Nephron (organoid): ENCODE results near the gene PTPRD.

Experiments
- H3K27ac Mint-ChIP-seq, 3 experiments: 2 replicates each; pipeline ENCODE4 v1.8.0; 2020; ENCODE audit warnings: mixed read lengths in 3 of 3, mild to moderate bottlenecking in 2 of 3, moderate library complexity in 1 of 3
- H3K27me3 Mint-ChIP-seq: 2 replicates; pipeline ENCODE4 v1.8.0; 2021; ENCODE audit warnings: low read depth, mild to moderate bottlenecking, moderate library complexity, mixed read lengths
- H3K36me3 Mint-ChIP-seq: 2 replicates; pipeline ENCODE4 v1.8.0; 2020; ENCODE audit warnings: low read depth, mixed read lengths
- H3K4me1 Mint-ChIP-seq: 2 replicates; pipeline ENCODE4 v1.8.0; 2020; ENCODE audit warnings: mixed read lengths
- H3K4me3 Mint-ChIP-seq, 3 experiments: 2 replicates each; pipeline ENCODE4 v1.8.0; 2020; ENCODE audit warnings: mild to moderate bottlenecking in 3 of 3, mixed read lengths in 3 of 3, moderate library complexity in 2 of 3
- H3K9me3 Mint-ChIP-seq: 2 replicates; pipeline ENCODE4 v1.8.0; 2020; ENCODE audit warnings: mixed read lengths
- TF ChIP-seq, protein P1 (sequence below), 3 experiments: fragments of 200-600 bp; sonication (generic); IDR thresholded peaks; one replicate each; pipeline ENCODE4 v1.5.0; 2021; ENCODE audit warnings: antibody characterized with exemption in 3 of 3; ENCODE audit not compliant: unreplicated experiment in 3 of 3

PTPRD gene

DNA sequence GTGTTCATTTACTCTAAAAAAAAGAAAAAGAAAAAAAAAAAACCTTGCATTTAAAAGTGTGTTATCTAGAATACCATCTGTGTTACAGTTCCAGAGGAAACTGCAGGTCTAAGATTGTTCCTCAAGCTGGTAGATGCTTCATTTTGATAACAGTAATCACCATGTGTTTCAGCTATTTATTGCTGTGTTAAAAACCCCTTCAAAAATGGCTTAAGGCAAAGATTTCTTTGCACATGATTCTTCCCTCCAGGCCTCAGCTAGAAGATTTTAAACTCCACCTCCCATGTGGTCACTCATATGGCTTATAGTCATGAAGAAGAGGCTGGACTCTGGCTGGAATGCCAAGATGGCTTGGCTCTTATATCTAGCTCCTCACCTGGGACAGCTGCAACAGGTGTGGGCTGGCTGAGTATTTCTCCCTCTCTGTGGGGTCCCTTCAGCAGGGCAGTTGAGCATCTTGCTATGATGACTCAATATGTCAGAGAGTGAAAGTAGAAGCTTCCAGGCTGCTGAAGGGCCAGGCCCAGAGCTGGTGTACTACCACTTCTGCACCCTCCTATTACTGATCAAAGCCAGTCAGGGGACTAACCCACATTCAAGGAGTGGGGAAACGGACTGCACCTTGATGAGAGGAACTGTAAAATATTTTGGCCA, 1892.8 kb downstream of the PTPRD start:
- Mint-ChIP-seq H3K4me1 (peaks cover 21% of the 10 kb centered on the region), H3K36me3 (peaks cover 3% of the 10 kb centered on the region), H3K27ac (no peak overlapping the region), H3K4me3 (no peak overlapping the region), H3K9me3 (no peaks in the 10 kb centered on the region), H3K27me3 (peaks cover 3% of the 10 kb centered on the region)
- TF ChIP-seq, protein P1, sequence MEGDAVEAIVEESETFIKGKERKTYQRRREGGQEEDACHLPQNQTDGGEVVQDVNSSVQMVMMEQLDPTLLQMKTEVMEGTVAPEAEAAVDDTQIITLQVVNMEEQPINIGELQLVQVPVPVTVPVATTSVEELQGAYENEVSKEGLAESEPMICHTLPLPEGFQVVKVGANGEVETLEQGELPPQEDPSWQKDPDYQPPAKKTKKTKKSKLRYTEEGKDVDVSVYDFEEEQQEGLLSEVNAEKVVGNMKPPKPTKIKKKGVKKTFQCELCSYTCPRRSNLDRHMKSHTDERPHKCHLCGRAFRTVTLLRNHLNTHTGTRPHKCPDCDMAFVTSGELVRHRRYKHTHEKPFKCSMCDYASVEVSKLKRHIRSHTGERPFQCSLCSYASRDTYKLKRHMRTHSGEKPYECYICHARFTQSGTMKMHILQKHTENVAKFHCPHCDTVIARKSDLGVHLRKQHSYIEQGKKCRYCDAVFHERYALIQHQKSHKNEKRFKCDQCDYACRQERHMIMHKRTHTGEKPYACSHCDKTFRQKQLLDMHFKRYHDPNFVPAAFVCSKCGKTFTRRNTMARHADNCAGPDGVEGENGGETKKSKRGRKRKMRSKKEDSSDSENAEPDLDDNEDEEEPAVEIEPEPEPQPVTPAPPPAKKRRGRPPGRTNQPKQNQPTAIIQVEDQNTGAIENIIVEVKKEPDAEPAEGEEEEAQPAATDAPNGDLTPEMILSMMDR (IDR thresholded peaks at IDR 0.05; ENCODE audit: unreplicated experiment in 3 of 3), result no peak

DNA sequence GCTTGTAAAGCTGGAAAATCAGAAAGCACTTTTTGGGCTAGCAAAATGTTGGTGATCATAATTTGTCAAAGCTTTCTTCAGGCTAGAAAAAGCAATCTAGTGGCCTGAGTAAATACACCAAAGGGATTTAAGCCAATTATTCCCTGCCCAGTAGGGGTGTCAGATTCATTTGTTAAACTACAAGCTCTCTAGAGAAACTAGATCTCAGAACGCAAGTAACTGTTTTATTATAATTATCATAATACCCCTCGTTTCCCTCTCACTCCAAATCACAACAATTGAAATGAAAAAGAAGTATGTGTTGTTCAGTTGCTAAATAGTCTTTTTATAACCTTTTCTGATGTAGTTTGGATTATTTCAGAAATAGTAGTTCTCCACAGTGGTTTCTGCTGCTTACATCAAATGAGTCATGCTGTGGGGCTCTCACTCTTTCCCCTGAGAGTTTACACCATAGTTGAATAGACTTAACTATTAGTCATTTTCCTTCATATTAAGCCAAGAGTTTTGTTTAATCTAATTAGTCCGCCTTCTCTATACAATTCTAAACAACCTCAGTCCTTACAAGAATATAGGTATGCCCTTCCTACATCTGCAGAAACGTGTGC, 1894.6 kb downstream of the PTPRD start:
- Mint-ChIP-seq H3K9me3 (no peaks in the 10 kb centered on the region), H3K27ac (no peak overlapping the region), H3K36me3 (peaks cover 11% of the 10 kb centered on the region), H3K4me3 (no peak overlapping the region), H3K27me3 (peaks cover 2% of the 10 kb centered on the region), H3K4me1 (peaks cover 19% of the 10 kb centered on the region)
- TF ChIP-seq, protein P1 (IDR thresholded peaks at IDR 0.05; ENCODE audit: unreplicated experiment in 3 of 3), result no peak

DNA sequence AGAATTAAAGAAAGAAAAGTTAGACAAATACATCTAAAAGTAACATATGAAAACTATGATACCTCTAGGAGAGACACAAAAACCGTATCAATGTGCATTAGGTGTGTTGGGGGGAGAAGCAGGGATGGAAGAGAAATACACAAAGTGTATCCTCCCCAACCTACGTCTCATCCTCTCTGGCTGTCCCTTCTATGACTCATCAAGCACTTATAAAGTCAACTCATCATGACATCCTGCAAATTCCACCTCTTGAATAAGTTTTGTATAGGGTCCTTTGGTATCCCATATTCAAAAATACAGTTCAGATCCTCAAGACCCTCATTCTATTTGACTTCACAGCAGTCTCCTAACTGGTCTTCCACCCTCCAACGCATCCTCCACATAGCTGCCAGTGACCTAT, 1895.7 kb downstream of the PTPRD start:
- peaks cover 16% of the 10 kb centered on the region for H3K36me3 Mint-ChIP-seq
- TF ChIP-seq, protein P1 (IDR thresholded peaks at IDR 0.05; ENCODE audit: unreplicated experiment in 3 of 3), result no peak
- H3K27me3 Mint-ChIP-seq, result no peaks in the 10 kb centered on the region
- H3K9me3 Mint-ChIP-seq, result no peaks in the 10 kb centered on the region
- H3K4me3 Mint-ChIP-seq, result no peak overlapping the region
- H3K27ac Mint-ChIP-seq, result peak overlapping the region in 1 of 3 experiments; percentile 8
- peaks cover 16% of the 10 kb centered on the region for H3K4me1 Mint-ChIP-seq

DNA sequence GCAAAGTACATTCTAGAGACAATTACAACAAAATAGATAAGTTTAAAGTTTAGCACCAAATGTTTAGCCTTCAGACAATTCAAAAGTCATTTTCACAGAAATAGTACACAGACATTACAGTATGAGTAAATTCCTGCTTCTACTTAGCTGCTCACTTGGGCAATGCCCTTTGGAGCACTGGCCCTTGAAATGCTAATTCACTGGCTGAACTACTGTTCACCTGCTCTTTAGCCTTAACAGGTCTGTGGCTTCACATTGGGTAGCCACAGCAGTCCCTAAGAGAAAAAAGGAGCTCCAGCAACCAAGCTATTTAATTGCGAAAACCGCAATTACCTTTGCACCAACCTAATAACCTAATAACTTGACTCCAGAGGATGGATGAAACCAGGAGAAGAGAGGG, 1897.0 kb downstream of the PTPRD start:
- peaks cover 16% of the 10 kb centered on the region for H3K36me3 Mint-ChIP-seq
- H3K4me1 Mint-ChIP-seq, result peaks cover 21% of the 10 kb centered on the region
- H3K9me3 Mint-ChIP-seq, result no peaks in the 10 kb centered on the region
- no peak overlapping the region for H3K27ac Mint-ChIP-seq
- no peaks in the 10 kb centered on the region for H3K27me3 Mint-ChIP-seq
- TF ChIP-seq, protein P1 (IDR thresholded peaks at IDR 0.05; ENCODE audit: unreplicated experiment in 3 of 3), result no peak
- no peak overlapping the region for H3K4me3 Mint-ChIP-seq

DNA sequence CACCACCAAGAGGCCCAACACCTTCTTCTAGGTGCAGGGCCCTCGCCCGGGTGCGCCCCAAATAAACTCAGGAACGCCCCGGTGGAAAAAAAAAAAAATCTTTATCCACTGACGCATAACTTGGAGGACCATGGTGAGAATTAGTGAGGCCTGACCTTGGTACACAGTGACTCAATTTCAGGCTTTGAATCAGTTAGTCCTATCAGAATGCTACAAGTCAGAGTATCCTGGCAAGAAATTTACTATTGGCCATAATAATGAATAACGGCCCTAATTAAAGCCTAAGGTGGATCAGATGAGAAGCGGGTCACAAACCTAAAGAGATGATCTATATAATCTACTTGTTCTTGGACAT, 1899.0 kb downstream of the PTPRD start:
- H3K9me3 Mint-ChIP-seq, result no peaks in the 10 kb centered on the region
- peak overlapping the region in 1 of 3 experiments; percentile 10 for H3K27ac Mint-ChIP-seq
- TF ChIP-seq, protein P1 (IDR thresholded peaks at IDR 0.05; ENCODE audit: unreplicated experiment in 3 of 3), result no peak
- peaks cover 19% of the 10 kb centered on the region for H3K4me1 Mint-ChIP-seq
- H3K36me3 Mint-ChIP-seq, result peaks cover 16% of the 10 kb centered on the region
- H3K4me3 Mint-ChIP-seq, result no peak overlapping the region
- no peaks in the 10 kb centered on the region for H3K27me3 Mint-ChIP-seq
